Right lobe of liver (tissue), 4 donors: ENCODE data around the gene MUSTN1.

Experiments used
- CTCF ChIP-seq, 4 donors: fragments of 200-600 bp in 3 of 4; fragments of 450-650 bp in 1 of 4; IDR thresholded peaks; one replicate each; pipeline versions ENCODE4 v1.5.1 to v1.8.0; 2016 to 2022; ENCODE audit warnings: antibody characterized with exemption in 4 of 4, mild to moderate bottlenecking in 2 of 4
- POLR2A ChIP-seq: fragments of 450-650 bp; IDR thresholded peaks from one replicate; pipeline ENCODE4 v1.6.1; 2017; ENCODE audit warnings: antibody characterized with exemption, mild to moderate bottlenecking
- donor health status: DM: no; HTN: no; CAD: no.
- donor health status: DM: no; HTN: no; CAD: no.
- donor health status: DM: no; HTN: yes; CAD: no.

GRCh38 chr3:52879581-52879980 lies 44.8 kb upstream of the MUSTN1 start:
- TF ChIP-seq POLR2A: no peak
- no peak for TF ChIP-seq CTCF (IDR thresholded peaks at IDR 0.05)
